ENCODE measurements around the gene EMP3.
A peak's percentile ranks its signal among the peaks of the same experiment; 100 is the strongest.

The EMP3 gene

GRCh38 chr19:48332662-48333466 lies 7.5 kb downstream of the EMP3 start:
- no CpG with 5 or more reads among the region's 25 CpGs for WGBS (ENCODE audit: insufficient coverage, insufficient read length)
- no peaks in the 10 kb centered on the region for H3K36me3 ChIP-seq (ENCODE audit: control insufficient read depth, insufficient read depth, low read length)
- H3K9me3 ChIP-seq (ENCODE audit: control insufficient read depth, insufficient read depth, low read length), result no peaks in the 10 kb centered on the region
- DNase-seq (ENCODE audit: low read depth, low spot score), result no peak
- no peaks in the 10 kb centered on the region for H3K4me1 ChIP-seq (ENCODE audit: control insufficient read depth, insufficient read depth, low read length)
- H3K27ac ChIP-seq (ENCODE audit: low read length), result no peak overlapping the region
- peak overlapping the region; percentile 35; the same call in 1 of the 2 replicates for H3K4me3 ChIP-seq (ENCODE audit: low read length)
- no peaks in the 10 kb centered on the region for H3K27me3 ChIP-seq (ENCODE audit: control insufficient read depth, insufficient read depth, low read length)

- H3K4me3 ChIP-seq (ENCODE audit: low read length), result peak overlapping the region; percentile 44; the same call in 1 of the 2 replicates
- H3K27me3 ChIP-seq (ENCODE audit: control insufficient read depth, insufficient read depth, low read length), result no peaks in the 10 kb centered on the region
- H3K27ac ChIP-seq (ENCODE audit: low read length), result no peak overlapping the region
- H3K4me1 ChIP-seq (ENCODE audit: control insufficient read depth, insufficient read depth, low read length), result no peaks in the 10 kb centered on the region
- no peak for DNase-seq (ENCODE audit: low read depth, low spot score)
- no peaks in the 10 kb centered on the region for H3K36me3 ChIP-seq (ENCODE audit: control insufficient read depth, insufficient read depth, low read length)
- WGBS (ENCODE audit: insufficient coverage, insufficient read length), result no CpG with 5 or more reads among the region's 54 CpGs
- H3K9me3 ChIP-seq (ENCODE audit: control insufficient read depth, insufficient read depth, low read length), result no peaks in the 10 kb centered on the region
Observed at GRCh38 chr19:48333467-48334384, 8.4 kb downstream of the EMP3 start.

- no peak for DNase-seq (ENCODE audit: low read depth, low spot score)
- H3K4me3 ChIP-seq (ENCODE audit: low read length), result no peak overlapping the region
- no peaks in the 10 kb centered on the region for H3K4me1 ChIP-seq (ENCODE audit: control insufficient read depth, insufficient read depth, low read length)
- H3K27me3 ChIP-seq (ENCODE audit: control insufficient read depth, insufficient read depth, low read length), result no peaks in the 10 kb centered on the region
- no peaks in the 10 kb centered on the region for H3K36me3 ChIP-seq (ENCODE audit: control insufficient read depth, insufficient read depth, low read length)
- WGBS (ENCODE audit: insufficient coverage, insufficient read length), result no CpG with 5 or more reads among the region's 14 CpGs
- H3K27ac ChIP-seq (ENCODE audit: low read length), result no peak overlapping the region
- H3K9me3 ChIP-seq (ENCODE audit: control insufficient read depth, insufficient read depth, low read length), result no peaks in the 10 kb centered on the region
Observed at GRCh38 chr19:48338253-48338755, 13.0 kb downstream of the EMP3 start.

- Histone ChIP-seq H3K27ac (ENCODE audit: low read length) (no peak overlapping the region), H3K4me1 (ENCODE audit: control insufficient read depth, insufficient read depth, low read length) (no peaks in the 10 kb centered on the region), H3K4me3 (ENCODE audit: low read length) (no peak overlapping the region), H3K27me3 (ENCODE audit: control insufficient read depth, insufficient read depth, low read length) (no peaks in the 10 kb centered on the region), H3K9me3 (ENCODE audit: control insufficient read depth, insufficient read depth, low read length) (no peaks in the 10 kb centered on the region), H3K36me3 (ENCODE audit: control insufficient read depth, insufficient read depth, low read length) (no peaks in the 10 kb centered on the region)
- DNase-seq (ENCODE audit: low read depth, low spot score), result no peak
- WGBS (ENCODE audit: insufficient coverage, insufficient read length), result no CpG with 5 or more reads among the region's 14 CpGs
Observed at GRCh38 chr19:48338802-48339503, 13.6 kb downstream of the EMP3 start.

GRCh38 chr19:48340995-48341394 lies 15.6 kb downstream of the EMP3 start:
- no CpG with 5 or more reads among the region's 11 CpGs for WGBS (ENCODE audit: insufficient coverage, insufficient read length)
- H3K27me3 ChIP-seq (ENCODE audit: control insufficient read depth, insufficient read depth, low read length), result no peaks in the 10 kb centered on the region
- DNase-seq (ENCODE audit: low read depth, low spot score), result no peak
- H3K4me1 ChIP-seq (ENCODE audit: control insufficient read depth, insufficient read depth, low read length), result no peaks in the 10 kb centered on the region
- no peak overlapping the region for H3K4me3 ChIP-seq (ENCODE audit: low read length)
- no peaks in the 10 kb centered on the region for H3K9me3 ChIP-seq (ENCODE audit: control insufficient read depth, insufficient read depth, low read length)
- no peaks in the 10 kb centered on the region for H3K36me3 ChIP-seq (ENCODE audit: control insufficient read depth, insufficient read depth, low read length)
- H3K27ac ChIP-seq (ENCODE audit: low read length), result no peak overlapping the region

- no peaks in the 10 kb centered on the region for H3K36me3 ChIP-seq (ENCODE audit: control insufficient read depth, insufficient read depth, low read length)
- H3K27ac ChIP-seq (ENCODE audit: low read length), result no peak overlapping the region
- no peak overlapping the region for H3K4me3 ChIP-seq (ENCODE audit: low read length)
- no peaks in the 10 kb centered on the region for H3K27me3 ChIP-seq (ENCODE audit: control insufficient read depth, insufficient read depth, low read length)
- H3K9me3 ChIP-seq (ENCODE audit: control insufficient read depth, insufficient read depth, low read length), result no peaks in the 10 kb centered on the region
- no peaks in the 10 kb centered on the region for H3K4me1 ChIP-seq (ENCODE audit: control insufficient read depth, insufficient read depth, low read length)
- WGBS (ENCODE audit: insufficient coverage, insufficient read length), result no CpG with 5 or more reads among the region's 10 CpGs
- DNase-seq (ENCODE audit: low read depth, low spot score), result no peak
Observed at GRCh38 chr19:48341515-48342413, 16.4 kb downstream of the EMP3 start.

GRCh38 chr19:48342414-48342738 lies 17.0 kb downstream of the EMP3 start:
- no peak for DNase-seq (ENCODE audit: low read depth, low spot score)
- Histone ChIP-seq H3K36me3 (ENCODE audit: control insufficient read depth, insufficient read depth, low read length) (no peaks in the 10 kb centered on the region), H3K4me1 (ENCODE audit: control insufficient read depth, insufficient read depth, low read length) (no peaks in the 10 kb centered on the region), H3K9me3 (ENCODE audit: control insufficient read depth, insufficient read depth, low read length) (no peaks in the 10 kb centered on the region), H3K27ac (ENCODE audit: low read length) (no peak overlapping the region), H3K27me3 (ENCODE audit: control insufficient read depth, insufficient read depth, low read length) (no peaks in the 10 kb centered on the region), H3K4me3 (ENCODE audit: low read length) (no peak overlapping the region)
- WGBS (ENCODE audit: insufficient coverage, insufficient read length), result no CpG with 5 or more reads among the region's 20 CpGs

GRCh38 chr19:48342841-48343540 lies 17.6 kb downstream of the EMP3 start:
- no peak overlapping the region for H3K4me3 ChIP-seq (ENCODE audit: low read length)
- no peak overlapping the region for H3K27ac ChIP-seq (ENCODE audit: low read length)
- H3K4me1 ChIP-seq (ENCODE audit: control insufficient read depth, insufficient read depth, low read length), result no peaks in the 10 kb centered on the region
- DNase-seq (ENCODE audit: low read depth, low spot score), result no peak
- no peaks in the 10 kb centered on the region for H3K36me3 ChIP-seq (ENCODE audit: control insufficient read depth, insufficient read depth, low read length)
- no peaks in the 10 kb centered on the region for H3K27me3 ChIP-seq (ENCODE audit: control insufficient read depth, insufficient read depth, low read length)
- no CpG with 5 or more reads among the region's 23 CpGs for WGBS (ENCODE audit: insufficient coverage, insufficient read length)
- H3K9me3 ChIP-seq (ENCODE audit: control insufficient read depth, insufficient read depth, low read length), result no peaks in the 10 kb centered on the region

- no peak for DNase-seq (ENCODE audit: low read depth, low spot score)
- WGBS (ENCODE audit: insufficient coverage, insufficient read length), result no CpG with 5 or more reads among the region's 6 CpGs
- Histone ChIP-seq H3K9me3 (ENCODE audit: control insufficient read depth, insufficient read depth, low read length) (no peaks in the 10 kb centered on the region), H3K27ac (ENCODE audit: low read length) (no peak overlapping the region), H3K36me3 (ENCODE audit: control insufficient read depth, insufficient read depth, low read length) (no peaks in the 10 kb centered on the region), H3K4me1 (ENCODE audit: control insufficient read depth, insufficient read depth, low read length) (no peaks in the 10 kb centered on the region), H3K27me3 (ENCODE audit: control insufficient read depth, insufficient read depth, low read length) (no peaks in the 10 kb centered on the region), H3K4me3 (ENCODE audit: low read length) (no peak overlapping the region)
Observed at GRCh38 chr19:48344892-48345291, 19.5 kb downstream of the EMP3 start.

Data from iPS DF 6.9 (cell line).